Measurements from ENCODE around the gene PTPRM. TPM values are rescaled to one million over a fixed set of nuclear protein-coding genes. Genes with fewer than 3 reads are reported as not detected.

Gene PTPRM
- total RNA-seq, 1 donor from 2014 or later: 13.9 TPM

GRCh38 chr18:7585276-7585670, 18.2 kb downstream of the PTPRM start:
- Mint-ChIP-seq H3K4me1 (peaks cover 27% of the 10 kb centered on the region), H3K27me3 (ENCODE audit: insufficient read depth, low read depth) (no peaks in the 10 kb centered on the region), H3K9me3 (peaks cover 2% of the 10 kb centered on the region), H3K27ac (peak overlapping the region; percentile 52), H3K36me3 (no peaks in the 10 kb centered on the region), H3K4me3 (no peak overlapping the region)
- H3F3A ChIP-seq (ENCODE audit: low read depth): no peaks in the 10 kb centered on the region
- H3K79me2 ChIP-seq (ENCODE audit: low read depth): no peaks in the 10 kb centered on the region
- DNase-seq (ENCODE audit: low spot score): no peak
- H3K4me1 ChIP-seq: peaks cover 14% of the 10 kb centered on the region
- H3K36me3 ChIP-seq: no peaks in the 10 kb centered on the region
- no peak overlapping the region for H2AFZ ChIP-seq (replicated peaks)
- no peaks in the 10 kb centered on the region for H4K20me1 ChIP-seq (ENCODE audit: low read depth)
- no peak for TF ChIP-seq EZH2 (IDR thresholded peaks at IDR 0.05)
- no peak for TF ChIP-seq EZH2phosphoT487 (IDR thresholded peaks at IDR 0.05)
- no peak for TF ChIP-seq CTCF (IDR thresholded peaks at IDR 0.05)
- no peaks in the 10 kb centered on the region for H3K9me3 ChIP-seq (ENCODE audit: low read depth)
- no peaks in the 10 kb centered on the region for H3K27me3 ChIP-seq
- H3K27ac ChIP-seq: no peak overlapping the region
- no peak overlapping the region for H3K9ac ChIP-seq
- H3K4me3 ChIP-seq: no peak overlapping the region
- no peak overlapping the region for H3K4me2 ChIP-seq

- H3K4me1 Mint-ChIP-seq: peaks cover 36% of the 10 kb centered on the region
- no peaks in the 10 kb centered on the region for H3K27me3 ChIP-seq
- H3K36me3 Mint-ChIP-seq: no peaks in the 10 kb centered on the region
- TF ChIP-seq EZH2 (IDR thresholded peaks at IDR 0.05): no peak
- no peak for TF ChIP-seq CTCF (IDR thresholded peaks at IDR 0.05)
- TF ChIP-seq EZH2phosphoT487 (IDR thresholded peaks at IDR 0.05): no peak
- no peak overlapping the region for H3K4me3 Mint-ChIP-seq
- no peaks in the 10 kb centered on the region for H4K20me1 ChIP-seq (ENCODE audit: low read depth)
- H3K9me3 ChIP-seq (ENCODE audit: low read depth): no peaks in the 10 kb centered on the region
- no peaks in the 10 kb centered on the region for H3K27me3 Mint-ChIP-seq (ENCODE audit: insufficient read depth, low read depth)
- peaks cover 21% of the 10 kb centered on the region for H3K4me1 ChIP-seq
- H2AFZ ChIP-seq (replicated peaks): no peak overlapping the region
- H3K9me3 Mint-ChIP-seq: peaks cover 2% of the 10 kb centered on the region
- no peak overlapping the region for H3K4me2 ChIP-seq
- H3K27ac ChIP-seq: no peak overlapping the region
- DNase-seq (ENCODE audit: low spot score): no peak
- H3F3A ChIP-seq (ENCODE audit: low read depth): peaks cover 4% of the 10 kb centered on the region
- no peaks in the 10 kb centered on the region for H3K36me3 ChIP-seq
- H3K9ac ChIP-seq: no peak overlapping the region
- no peak overlapping the region for H3K27ac Mint-ChIP-seq
- H3K79me2 ChIP-seq (ENCODE audit: low read depth): no peaks in the 10 kb centered on the region
- no peak overlapping the region for H3K4me3 ChIP-seq
Measured at GRCh38 chr18:7586379-7586778, 19.3 kb downstream of the PTPRM start.

- peaks cover 37% of the 10 kb centered on the region for H3K4me1 Mint-ChIP-seq
- Histone ChIP-seq H3F3A (ENCODE audit: low read depth) (peaks cover 4% of the 10 kb centered on the region), H3K4me2 (peak overlapping the region; percentile 50), H3K79me2 (ENCODE audit: low read depth) (no peaks in the 10 kb centered on the region), H3K27ac (no peak overlapping the region), H3K36me3 (no peaks in the 10 kb centered on the region), H3K27me3 (no peaks in the 10 kb centered on the region), H3K4me1 (peaks cover 27% of the 10 kb centered on the region), H3K9me3 (ENCODE audit: low read depth) (no peaks in the 10 kb centered on the region), H2AFZ (replicated peaks) (no peak overlapping the region), H3K4me3 (no peak overlapping the region), H3K9ac (no peak overlapping the region), H4K20me1 (ENCODE audit: low read depth) (no peaks in the 10 kb centered on the region)
- no peaks in the 10 kb centered on the region for H3K9me3 Mint-ChIP-seq
- TF ChIP-seq CTCF (IDR thresholded peaks at IDR 0.05) (no peak), EZH2phosphoT487 (IDR thresholded peaks at IDR 0.05) (no peak), EZH2 (IDR thresholded peaks at IDR 0.05) (no peak)
- H3K36me3 Mint-ChIP-seq: no peaks in the 10 kb centered on the region
- H3K27me3 Mint-ChIP-seq (ENCODE audit: insufficient read depth, low read depth): no peaks in the 10 kb centered on the region
- H3K27ac Mint-ChIP-seq: no peak overlapping the region
- no peak overlapping the region for H3K4me3 Mint-ChIP-seq
- no peak for DNase-seq (ENCODE audit: low spot score)
Measured at GRCh38 chr18:7590826-7591560, 23.9 kb downstream of the PTPRM start.

Measured in neural progenitor cell (in vitro differentiated cells).